ENCODE data around the gene SPOCK3. TPM values are rescaled to one million over a fixed set of nuclear protein-coding genes. Genes with fewer than 3 reads are reported as not detected.

Gene SPOCK3
- total and polyA plus RNA-seq, 2 experiments from 2014 or later = 1.6 to 4.1 TPM

- H3F3A ChIP-seq (replicated peaks; ENCODE audit: low read depth) = no peaks in the 10 kb centered on the region
- TF ChIP-seq REST (IDR thresholded peaks at IDR 0.05; ENCODE audit: unreplicated experiment) = no peak
- no peak for TF ChIP-seq EZH2 (IDR thresholded peaks at IDR 0.05; ENCODE audit: low read depth, unreplicated experiment)
- no peak for TF ChIP-seq CREB1 (CRISPR knock-in tag; IDR thresholded peaks at IDR 0.05; ENCODE audit: low read depth)
- no peak for TF ChIP-seq EZH2phosphoT487 (IDR thresholded peaks at IDR 0.05; ENCODE audit: unreplicated experiment)
- TF ChIP-seq POLR2AphosphoS5 (IDR thresholded peaks at IDR 0.05; ENCODE audit: low read depth) = no peak
- TF ChIP-seq NANOG (IDR thresholded peaks at IDR 0.05; ENCODE audit: borderline replicate concordance) = no peak
- no peak for TF ChIP-seq CTCF (conservative IDR thresholded peaks at IDR 0.05; ENCODE audit: low read depth in 2 of 2)
- TF ChIP-seq ETS1 (IDR thresholded peaks at IDR 0.05) = no peak
- TF ChIP-seq ZNF331 (CRISPR knock-in tag; IDR thresholded peaks at IDR 0.05; ENCODE audit: low read depth) = no peak
- no peak for TF ChIP-seq ZNF114 (CRISPR knock-in tag; IDR thresholded peaks at IDR 0.05)
- no peak for TF ChIP-seq JUNB (IDR thresholded peaks at IDR 0.05; ENCODE audit: unreplicated experiment)
- H3K27me3 Mint-ChIP-seq (ENCODE audit: insufficient read depth, low read depth, poor library complexity) = no peaks in the 10 kb centered on the region
- H3K79me2 ChIP-seq (replicated peaks; ENCODE audit: insufficient read depth) = no peaks in the 10 kb centered on the region
- ATAC-seq = no peak
- DNase-seq (ENCODE audit: low spot score) = no peak
- no peaks in the 10 kb centered on the region for H3K4me1 Mint-ChIP-seq
- H3K27ac Mint-ChIP-seq = no peak overlapping the region
- H3K36me3 ChIP-seq (ENCODE audit: insufficient read depth) = no peaks in the 10 kb centered on the region
- H3K4me3 ChIP-seq = no peak overlapping the region
- no peak overlapping the region for H3K4me2 ChIP-seq
- H3K4me1 ChIP-seq (ENCODE audit: insufficient read depth) = no peaks in the 10 kb centered on the region
- no peaks in the 10 kb centered on the region for H3K9me2 ChIP-seq (ENCODE audit: insufficient read depth)
- H3K9me3 Mint-ChIP-seq = peaks cover 27% of the 10 kb centered on the region
- H3K4me3 Mint-ChIP-seq = no peak overlapping the region
- no peak overlapping the region for H2AFZ ChIP-seq
- no peak overlapping the region for H3K27ac ChIP-seq (ENCODE audit: low read depth)
- H3K27me3 ChIP-seq (ENCODE audit: insufficient read depth) = no peaks in the 10 kb centered on the region
- peaks cover 14% of the 10 kb centered on the region; the same call in 2 of the 3 replicates for H3K36me3 Mint-ChIP-seq (ENCODE audit: low read depth)
- H4K20me1 ChIP-seq (replicated peaks; ENCODE audit: insufficient read depth) = no peaks in the 10 kb centered on the region
Observed at GRCh38 chr4:166763018-166763417, 471.3 kb downstream of the SPOCK3 start.

All from GM23338 (cell line).